Umbilical cord (tissue), 2 donors: ENCODE data around the gene PSORS1C2. TPM values are rescaled to one million over a fixed set of nuclear protein-coding genes. Genes with fewer than 3 reads are reported as not detected.
A peak's percentile ranks its signal among the peaks of the same experiment; 100 is the strongest.
"Not testable (repeated sequence)": the region's sequence is repeated elsewhere in the genome, so short reads cannot be mapped to it uniquely, and the experiment has no call there.

ENCODE experiments used
- DNase-seq: peaks from one replicate; pipeline ENCODE4 v3.0.0-alpha.2; 2015; ENCODE audit warnings: low spot score
- total RNA-seq: library from RNA; depleted of rRNA; stranded (reverse); fragments of >200 nt; gene quantifications from one replicate; pipeline ENCODE4 v1.2.3, GENCODE V29; 2014; ENCODE audit warnings: low replicate concordance; ENCODE audit not compliant: insufficient read depth

Gene PSORS1C2
- total RNA-seq: not detected

- no peak for DNase-seq
Measured at GRCh38 chr6:31138982-31139381, at the start of gene PSORS1C2. Gene PSORS1C2 (minus strand): TSS chr6:31139066. CDS start chr6:31139026, 40 bp downstream.

GRCh38 chr6:31187780-31188194 is 48.9 kb upstream of the PSORS1C2 start:
- no peak for DNase-seq

- DNase-seq: no peak
Measured at GRCh38 chr6:31186052-31186734, 47.3 kb upstream of the PSORS1C2 start.

- not testable (repeated sequence) for DNase-seq
Measured at GRCh38 chr6:31185695-31186051, 46.8 kb upstream of the PSORS1C2 start.

GRCh38 chr6:31183859-31184258 is 45.0 kb upstream of the PSORS1C2 start:
- DNase-seq: not testable (repeated sequence)

- not testable (repeated sequence) for DNase-seq
Measured at GRCh38 chr6:31183287-31183686, 44.4 kb upstream of the PSORS1C2 start.

GRCh38 chr6:31180500-31180899 is 41.6 kb upstream of the PSORS1C2 start:
- DNase-seq: peak; percentile 79

- no peak for DNase-seq
Measured at GRCh38 chr6:31179896-31180295, 41.0 kb upstream of the PSORS1C2 start.

GRCh38 chr6:31179042-31179386 is 40.1 kb upstream of the PSORS1C2 start:
- DNase-seq: no peak

DNA sequence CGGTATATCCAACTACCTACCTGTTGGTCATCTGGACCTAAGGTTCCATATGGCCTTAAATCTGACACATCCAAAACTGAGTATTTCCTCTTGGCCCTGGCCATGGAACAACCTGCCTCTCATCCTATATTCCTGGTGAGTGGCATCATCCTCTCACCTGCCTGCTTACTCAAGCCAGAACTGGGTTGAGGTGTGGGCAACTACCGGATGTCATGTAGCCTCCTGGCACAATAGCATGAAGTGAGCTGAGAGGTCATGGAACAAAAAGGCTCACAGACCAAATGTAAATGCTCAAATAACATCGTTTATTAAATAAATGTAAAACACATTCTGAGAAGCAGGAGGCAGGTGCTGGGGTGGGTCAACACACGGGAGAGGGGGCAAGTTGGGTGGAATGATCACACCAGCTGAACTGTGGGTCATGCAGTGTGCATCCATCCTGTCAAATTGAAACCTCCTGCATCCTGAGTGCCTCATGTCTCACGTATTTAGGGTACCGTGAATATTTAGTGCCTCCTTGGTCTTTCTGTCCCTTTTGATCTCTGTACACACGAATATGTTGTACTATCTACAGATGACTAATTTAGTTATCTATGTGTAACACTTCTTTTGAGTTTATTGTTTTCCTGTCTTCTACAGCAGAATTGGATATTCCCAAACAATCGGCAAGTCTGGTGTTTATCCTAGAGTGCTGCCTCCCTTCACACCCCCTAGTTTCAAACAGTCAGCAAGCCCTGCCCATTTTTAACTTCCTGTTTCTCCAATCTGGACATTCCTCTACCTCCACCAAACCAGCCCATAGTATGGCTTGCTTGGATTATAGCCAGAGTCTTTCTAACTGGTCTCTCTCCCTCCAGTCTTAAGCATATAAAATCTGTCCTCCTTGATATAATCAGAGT is 39.5 kb upstream of the PSORS1C2 start:
- no peak for DNase-seq

DNA sequence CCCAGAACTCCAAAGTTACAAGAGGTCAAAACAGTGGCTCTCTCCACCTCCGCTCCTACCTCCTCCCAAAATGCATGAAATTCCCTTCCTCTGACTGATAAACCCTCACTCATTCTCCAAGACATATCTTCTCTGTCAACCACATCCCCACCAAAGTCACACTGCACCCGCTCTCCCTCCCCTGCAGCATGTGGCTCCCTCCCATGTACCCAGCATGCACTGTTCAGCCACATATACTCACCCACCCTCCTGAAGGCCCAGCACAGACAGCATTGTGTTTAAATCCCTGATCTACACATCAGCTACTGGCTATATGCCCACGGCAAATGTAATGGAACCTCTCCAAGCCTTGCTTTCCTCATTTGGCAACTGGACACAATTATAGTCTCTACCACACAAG is 37.1 kb upstream of the PSORS1C2 start:
- DNase-seq: no peak

- DNase-seq: no peak
Measured at GRCh38 chr6:31174378-31174777, 35.5 kb upstream of the PSORS1C2 start.

DNA sequence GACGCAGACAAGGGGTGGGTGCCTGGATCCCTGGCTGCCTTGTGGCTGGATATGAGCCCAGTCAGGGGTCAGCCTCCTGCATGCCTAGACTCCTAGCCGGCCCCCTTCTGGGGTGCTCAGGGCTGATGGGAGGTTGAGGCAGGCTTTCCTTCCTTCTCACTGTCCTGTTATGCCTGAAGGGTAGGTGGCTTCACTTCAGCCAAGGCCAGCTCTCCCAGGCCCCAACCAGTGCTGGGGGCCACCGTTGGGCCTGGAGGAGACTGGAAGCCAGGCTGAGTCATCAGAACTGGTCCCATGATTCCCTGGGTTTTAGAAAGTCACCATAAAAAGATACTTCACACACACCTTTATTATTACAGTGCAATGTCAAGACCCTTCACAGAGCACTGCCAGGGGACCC is 34.5 kb upstream of the PSORS1C2 start:
- no peak for DNase-seq

GRCh38 chr6:31172973-31173384 is 34.1 kb upstream of the PSORS1C2 start:
- no peak for DNase-seq

DNA sequence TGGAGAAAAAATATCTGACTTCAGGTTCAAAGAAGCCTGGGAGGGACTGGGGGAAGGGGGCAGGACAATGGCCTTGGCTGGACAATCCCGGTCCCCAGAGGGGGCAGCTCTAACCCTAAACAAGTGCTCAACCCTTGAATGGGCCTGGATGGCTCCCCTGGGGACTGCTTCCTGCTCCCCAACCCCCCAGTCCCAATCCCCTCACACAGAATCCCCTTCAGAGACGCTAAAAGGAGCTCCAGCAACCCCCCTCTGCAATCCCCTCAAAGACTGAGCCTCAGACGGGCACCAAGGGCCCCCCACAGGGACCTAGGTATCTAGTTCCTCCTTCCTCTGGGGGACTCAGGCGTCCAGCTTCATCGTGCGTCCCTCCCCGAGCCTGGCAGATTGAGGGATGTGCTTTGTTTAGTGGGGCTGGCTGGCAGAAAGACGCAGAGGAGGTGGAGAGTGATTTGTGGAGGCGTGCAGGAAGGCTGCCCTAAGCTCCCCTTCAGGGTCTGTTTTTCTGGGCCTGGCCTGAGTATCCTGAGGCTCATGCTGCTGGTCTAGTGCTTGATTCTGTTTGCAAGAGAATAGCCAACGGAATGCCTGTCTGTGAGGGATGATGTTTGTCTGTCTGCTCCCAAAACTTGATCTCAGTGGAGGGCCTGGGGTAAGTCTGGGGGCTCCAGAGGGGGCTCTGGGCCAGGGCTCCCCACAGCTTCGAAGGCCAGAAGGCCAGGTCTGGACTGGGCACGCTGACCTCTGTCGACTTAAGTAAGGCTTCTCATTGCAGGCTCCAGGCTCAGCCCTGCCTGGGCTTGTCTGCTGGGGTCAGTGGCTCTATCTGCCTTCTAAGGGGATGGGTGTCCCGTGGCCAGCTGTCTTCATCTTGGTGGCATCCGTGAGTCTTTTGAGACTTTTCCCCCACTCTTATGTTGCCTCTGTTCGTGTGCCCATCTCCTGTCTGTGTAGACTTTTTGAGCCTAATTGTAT is 33.4 kb upstream of the PSORS1C2 start:
- no peak for DNase-seq

- no peak for DNase-seq
Measured at GRCh38 chr6:31170987-31171671, 32.3 kb upstream of the PSORS1C2 start.

- DNase-seq: no peak
Measured at GRCh38 chr6:31170600-31170881, 31.7 kb upstream of the PSORS1C2 start, which contains the start of gene POU5F1. Gene POU5F1 (minus strand): TSS chr6:31170682. CDS start chr6:31170620, 62 bp downstream.

DNA sequence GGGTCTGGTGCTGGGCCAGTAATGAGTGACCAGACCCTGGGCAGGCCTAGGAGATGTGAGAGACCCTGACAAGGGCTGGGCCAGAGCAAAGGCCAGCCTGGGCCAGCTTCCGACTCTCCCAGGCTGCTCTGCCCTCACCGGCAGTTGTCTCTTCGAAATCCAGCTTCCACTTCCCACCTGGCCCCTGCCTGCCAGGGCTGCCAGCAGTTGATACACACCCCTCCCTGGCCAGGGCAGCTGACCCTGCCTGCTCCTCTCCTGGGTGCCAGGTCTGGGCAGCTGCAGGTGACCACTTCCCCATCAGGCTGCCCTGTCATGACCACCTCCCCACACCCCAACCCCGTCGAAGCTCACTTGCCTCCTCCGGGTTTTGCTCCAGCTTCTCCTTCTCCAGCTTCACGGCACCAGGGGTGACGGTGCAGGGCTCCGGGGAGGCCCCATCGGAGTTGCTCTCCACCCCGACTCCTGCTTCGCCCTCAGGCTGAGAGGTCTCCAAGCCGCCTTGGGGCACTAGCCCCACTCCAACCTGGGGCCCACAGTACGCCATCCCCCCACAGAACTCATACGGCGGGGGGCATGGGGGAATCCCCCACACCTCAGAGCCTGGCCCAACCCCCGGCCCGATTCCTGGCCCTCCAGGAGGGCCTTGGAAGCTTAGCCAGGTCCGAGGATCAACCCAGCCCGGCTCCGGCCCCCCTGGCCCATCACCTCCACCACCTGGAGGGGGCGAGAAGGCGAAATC is 31.2 kb upstream of the PSORS1C2 start:
- DNase-seq: not testable (repeated sequence)

DNA sequence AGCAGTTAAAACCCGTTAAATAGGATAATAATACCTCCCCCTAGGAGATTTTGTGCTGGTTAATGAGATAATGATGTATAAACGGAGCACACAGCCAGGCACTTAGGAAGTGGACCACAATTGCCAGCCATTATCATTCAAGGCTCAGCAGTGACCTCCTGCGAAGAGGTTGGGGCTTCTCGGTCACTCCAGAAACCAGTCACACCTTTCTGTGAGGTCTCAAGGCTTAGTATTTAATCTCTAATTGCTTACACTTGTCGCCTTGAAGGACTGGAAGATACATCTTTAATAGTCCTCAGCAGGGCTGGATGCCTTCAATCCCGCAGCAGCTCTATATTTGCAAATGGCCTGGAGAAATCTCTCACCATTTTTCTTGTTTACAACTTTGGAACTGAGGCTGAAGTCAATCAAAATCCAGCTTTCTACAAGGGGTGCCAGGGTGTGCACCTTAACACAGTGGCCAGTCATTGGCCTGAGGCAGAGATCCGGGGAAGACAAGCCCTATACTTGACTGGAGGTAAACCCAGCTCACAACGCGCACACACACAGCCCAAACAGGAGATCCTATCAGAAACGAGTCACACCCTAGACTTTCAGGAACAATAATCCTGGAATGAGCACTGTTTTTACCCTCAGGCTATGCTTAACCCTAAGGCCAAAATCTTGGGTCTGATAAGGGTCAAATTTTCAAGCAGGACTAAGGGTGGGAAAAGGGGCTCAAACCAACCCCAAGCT is 30.4 kb upstream of the PSORS1C2 start:
- DNase-seq: no peak

DNA sequence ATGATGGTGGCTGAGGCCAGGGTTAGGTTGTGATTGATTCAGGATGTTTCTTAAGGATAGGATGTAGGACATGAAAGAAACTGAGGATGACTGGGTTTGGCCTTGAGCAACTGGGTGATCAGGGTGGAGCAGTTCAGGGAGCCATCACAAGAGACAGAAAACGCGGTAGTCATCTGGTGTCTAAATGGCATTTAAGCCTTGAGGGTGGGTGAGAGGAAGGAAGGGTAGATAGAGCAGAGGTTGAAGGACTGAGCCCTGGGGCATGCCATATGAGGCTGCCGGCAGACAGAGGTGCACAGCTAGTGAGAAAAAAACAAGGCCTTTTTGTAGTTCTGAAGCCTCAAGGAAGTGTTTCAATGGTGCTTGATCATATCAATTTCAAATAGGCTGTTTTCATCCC is 29.7 kb upstream of the PSORS1C2 start:
- no peak for DNase-seq
